Astrocyte (in vitro differentiated cells and primary cell): ENCODE measurements around the gene RSAD1.

ENCODE experiments used
- EZH2 ChIP-seq: IDR thresholded peaks from 2 replicates; pipeline ENCODE4 v1.6.1; 2012; ENCODE audit warnings: mild to moderate bottlenecking, low read length, inconsistent platforms; ENCODE audit not compliant: insufficient read depth
- TF ChIP-seq, protein P1 (sequence below): IDR thresholded peaks from 2 replicates; pipeline ENCODE4 v1.5.1; 2011; ENCODE audit warnings: low read depth, mild to moderate bottlenecking, inconsistent platforms, low read length, moderate library complexity; ENCODE audit not compliant: insufficient read depth

DNA sequence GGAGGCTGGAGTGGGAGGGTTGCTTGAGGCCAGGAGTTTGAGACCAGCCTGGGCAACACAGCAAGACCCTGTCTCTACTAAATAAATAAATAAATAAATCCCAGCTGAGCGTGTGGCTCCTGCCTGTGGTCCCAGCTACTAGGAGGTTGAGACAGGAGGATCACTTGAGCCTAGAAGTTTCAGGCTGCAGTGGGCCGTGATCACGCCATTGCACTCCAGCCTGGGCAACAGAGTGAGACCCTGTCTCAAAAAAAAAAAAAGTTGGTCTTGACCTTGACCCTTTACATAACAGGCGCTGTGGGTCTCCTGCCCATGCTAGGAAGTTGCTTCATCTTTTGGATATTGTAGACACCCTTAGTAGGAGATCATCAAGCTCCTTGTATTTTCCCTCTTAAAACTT is 41.3 kb upstream of the RSAD1 start:
- TF ChIP-seq, protein P1, sequence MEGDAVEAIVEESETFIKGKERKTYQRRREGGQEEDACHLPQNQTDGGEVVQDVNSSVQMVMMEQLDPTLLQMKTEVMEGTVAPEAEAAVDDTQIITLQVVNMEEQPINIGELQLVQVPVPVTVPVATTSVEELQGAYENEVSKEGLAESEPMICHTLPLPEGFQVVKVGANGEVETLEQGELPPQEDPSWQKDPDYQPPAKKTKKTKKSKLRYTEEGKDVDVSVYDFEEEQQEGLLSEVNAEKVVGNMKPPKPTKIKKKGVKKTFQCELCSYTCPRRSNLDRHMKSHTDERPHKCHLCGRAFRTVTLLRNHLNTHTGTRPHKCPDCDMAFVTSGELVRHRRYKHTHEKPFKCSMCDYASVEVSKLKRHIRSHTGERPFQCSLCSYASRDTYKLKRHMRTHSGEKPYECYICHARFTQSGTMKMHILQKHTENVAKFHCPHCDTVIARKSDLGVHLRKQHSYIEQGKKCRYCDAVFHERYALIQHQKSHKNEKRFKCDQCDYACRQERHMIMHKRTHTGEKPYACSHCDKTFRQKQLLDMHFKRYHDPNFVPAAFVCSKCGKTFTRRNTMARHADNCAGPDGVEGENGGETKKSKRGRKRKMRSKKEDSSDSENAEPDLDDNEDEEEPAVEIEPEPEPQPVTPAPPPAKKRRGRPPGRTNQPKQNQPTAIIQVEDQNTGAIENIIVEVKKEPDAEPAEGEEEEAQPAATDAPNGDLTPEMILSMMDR = no peak
- no peak for TF ChIP-seq EZH2
